Uterus (tissue), 4 donors: ENCODE measurements around the gene LCN10. TPM values are rescaled to one million over a fixed set of nuclear protein-coding genes. Genes with fewer than 3 reads are reported as not detected.

Experiments
- DNase-seq, 2 donors: peaks; one replicate each; pipeline ENCODE4 v3.0.0-alpha.2; 2019 to 2020
- H3K27ac ChIP-seq, 2 donors: fragments of 200-600 bp; sonication (generic); 1 replicate in 1 of 2; 2 replicates in 1 of 2; pipeline ENCODE4 v1.5.1; 2016 to 2018
- H3K27me3 ChIP-seq, 2 donors: fragments of 200-600 bp; sonication (generic); one replicate each; pipeline ENCODE4 v1.5.1; 2018 to 2019; ENCODE audit warnings: control low read depth in 1 of 2
- H3K36me3 ChIP-seq, 2 donors: fragments of 200-600 bp; sonication (generic); one replicate each; pipeline ENCODE4 v1.5.1; 2019; ENCODE audit warnings: control low read depth in 1 of 2
- H3K4me1 ChIP-seq, 2 donors: fragments of 200-600 bp; sonication (generic); one replicate each; pipeline ENCODE4 v1.5.1; 2018 to 2019; ENCODE audit warnings: control low read depth in 1 of 2
- H3K4me3 ChIP-seq, 2 donors: fragments of 200-600 bp; sonication (generic); 1 replicate in 1 of 2; 2 replicates in 1 of 2; pipeline ENCODE4 v1.5.1; 2018 to 2019; ENCODE audit warnings: mild to moderate bottlenecking in 1 of 2
- H3K9me3 ChIP-seq, 2 donors: fragments of 200-600 bp; sonication (generic); one replicate each; pipeline ENCODE4 v1.5.1; 2019; ENCODE audit warnings: control low read depth in 1 of 2
- CTCF ChIP-seq, 4 experiments: fragments of 200-600 bp in 2 of 4; fragments of 450-650 bp in 2 of 4; sonication (generic) in 2 of 4; IDR thresholded peaks; one replicate each; pipeline ENCODE4 v1.5.1; 2016 to 2019; ENCODE audit warnings: antibody characterized with exemption in 4 of 4, mild to moderate bottlenecking in 2 of 4, moderate library complexity in 1 of 4
- POLR2A ChIP-seq, 2 donors: fragments of 450-650 bp; IDR thresholded peaks; one replicate each; pipeline ENCODE4 v1.6.1; 2016; ENCODE audit warnings: antibody characterized with exemption in 2 of 2, mild to moderate bottlenecking in 1 of 2, moderate library complexity in 1 of 2
- intact Hi-C: fragments of 100-400 bp; cut with DNase I; formaldehyde crosslinking; loops from one replicate; pipeline ENCODE4 v1.15.1; 2023; ENCODE audit warnings: low total_unique reads
- total RNA-seq, 4 donors: library from RNA; depleted of rRNA in 3 of 4; stranded (reverse); fragments of >200 nt in 3 of 4; gene quantifications; one replicate each; pipeline versions ENCODE4 v1.1.0 to v1.2.4, GENCODE V29; 2014 to 2023
- donor health status: DM: yes; HTN: yes; CAD: no.

The LCN10 gene
- total RNA-seq, 4 donors from 2014 or later = 0.55 to 81.4 (median 20.4) TPM

GRCh38 chr9:136725612-136726011, 17.1 kb downstream of the LCN10 start:
- H3K27me3 ChIP-seq = no peaks in the 10 kb centered on the region

GRCh38 chr9:136724772-136725171, 18.0 kb downstream of the LCN10 start:
- peaks cover 0 to 20% of the 10 kb centered on the region in 2 donors for H3K4me1 ChIP-seq
- no peaks in the 10 kb centered on the region for H3K36me3 ChIP-seq
- no peak overlapping the region for H3K4me3 ChIP-seq
- H3K27ac ChIP-seq = no peak overlapping the region
- intact Hi-C loops = no loop called here
- H3K27me3 ChIP-seq = no peaks in the 10 kb centered on the region
- no peak for DNase-seq
- H3K9me3 ChIP-seq = no peaks in the 10 kb centered on the region
- TF ChIP-seq CTCF (IDR thresholded peaks at IDR 0.05) (no peak), POLR2A (IDR thresholded peaks at IDR 0.05) (no peak)

More at GRCh38 chr9:136725612-136726011, 17.1 kb downstream of the LCN10 start:
- peaks cover 0 to 13% of the 10 kb centered on the region in 2 donors for H3K4me1 ChIP-seq
- intact Hi-C loops = no loop called here
- no peak overlapping the region for H3K27ac ChIP-seq
- TF ChIP-seq CTCF (IDR thresholded peaks at IDR 0.05) = no peak
- TF ChIP-seq POLR2A (IDR thresholded peaks at IDR 0.05) = no peak
- no peaks in the 10 kb centered on the region for H3K36me3 ChIP-seq
- no peak for DNase-seq
- H3K9me3 ChIP-seq = no peaks in the 10 kb centered on the region
- no peak overlapping the region for H3K4me3 ChIP-seq

- H3K36me3 ChIP-seq = no peaks in the 10 kb centered on the region
- intact Hi-C loops = no loop called here
Measured at GRCh38 chr9:136723989-136724388, 18.8 kb downstream of the LCN10 start.

GRCh38 chr9:136723362-136723976, 19.3 kb downstream of the LCN10 start:
- Histone ChIP-seq H3K27me3 (no peaks in the 10 kb centered on the region), H3K36me3 (no peaks in the 10 kb centered on the region), H3K27ac (no peak overlapping the region), H3K4me3 (no peak overlapping the region), H3K4me1 (peaks cover 0 to 21% of the 10 kb centered on the region in 2 donors), H3K9me3 (no peaks in the 10 kb centered on the region)
- DNase-seq = no peak
- intact Hi-C loops = no loop called here
- TF ChIP-seq CTCF (IDR thresholded peaks at IDR 0.05) = no peak
- TF ChIP-seq POLR2A (IDR thresholded peaks at IDR 0.05) = no peak

More at GRCh38 chr9:136723989-136724388, 18.8 kb downstream of the LCN10 start:
- Histone ChIP-seq H3K27me3 (no peaks in the 10 kb centered on the region), H3K4me1 (peaks cover 0 to 21% of the 10 kb centered on the region in 2 donors), H3K9me3 (no peaks in the 10 kb centered on the region), H3K4me3 (no peak overlapping the region), H3K27ac (no peak overlapping the region)
- DNase-seq = no peak
- TF ChIP-seq POLR2A (IDR thresholded peaks at IDR 0.05) = no peak
- TF ChIP-seq CTCF (IDR thresholded peaks at IDR 0.05) = no peak

GRCh38 chr9:136722969-136723356, 19.8 kb downstream of the LCN10 start:
- DNase-seq = no peak
- no peaks in the 10 kb centered on the region for H3K9me3 ChIP-seq
- intact Hi-C loops = no loop called here
- H3K27me3 ChIP-seq = no peaks in the 10 kb centered on the region
- no peak for TF ChIP-seq POLR2A (IDR thresholded peaks at IDR 0.05)
- no peak for TF ChIP-seq CTCF (IDR thresholded peaks at IDR 0.05)
- H3K27ac ChIP-seq = no peak overlapping the region
- no peak overlapping the region for H3K4me3 ChIP-seq
- H3K36me3 ChIP-seq = no peaks in the 10 kb centered on the region
- H3K4me1 ChIP-seq = peaks cover 0 to 21% of the 10 kb centered on the region in 2 donors
